Activated T-helper 1 cell treated with Interleukin-2 at 50 U/mL for 16 hours (primary cell): ENCODE measurements around the gene RNF111.
"Not testable (repeated sequence)": the region's sequence is repeated elsewhere in the genome, so short reads cannot be mapped to it uniquely, and the experiment has no call there.

ENCODE experiments used
- DNase-seq: peaks from one replicate; pipeline ENCODE4 v3.0.0-alpha.2; 2020; ENCODE audit warnings: low read depth

The RNF111 gene

GRCh38 chr15:59000251-59000650, 12.8 kb downstream of the RNF111 start:
- not testable (repeated sequence) for DNase-seq

DNA sequence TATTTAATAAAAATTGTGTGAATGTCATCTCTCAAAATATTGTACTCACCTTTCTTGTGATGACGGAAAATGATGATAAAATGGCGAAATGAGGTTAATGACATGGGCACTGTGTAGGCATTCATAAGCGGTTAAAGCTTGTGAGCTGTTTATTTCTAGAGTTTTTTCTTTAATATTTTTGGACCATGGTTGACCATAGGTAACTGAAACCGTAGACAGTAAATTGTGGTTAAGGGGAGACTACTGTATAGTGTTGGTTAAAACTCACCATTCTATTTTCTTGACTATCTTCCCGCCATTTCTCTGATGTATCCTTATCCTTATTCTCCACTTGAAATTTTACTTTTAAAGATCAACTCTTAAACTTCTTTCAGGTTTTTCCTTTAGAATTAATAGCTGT, 14.5 kb downstream of the RNF111 start:
- no peak for DNase-seq

DNA sequence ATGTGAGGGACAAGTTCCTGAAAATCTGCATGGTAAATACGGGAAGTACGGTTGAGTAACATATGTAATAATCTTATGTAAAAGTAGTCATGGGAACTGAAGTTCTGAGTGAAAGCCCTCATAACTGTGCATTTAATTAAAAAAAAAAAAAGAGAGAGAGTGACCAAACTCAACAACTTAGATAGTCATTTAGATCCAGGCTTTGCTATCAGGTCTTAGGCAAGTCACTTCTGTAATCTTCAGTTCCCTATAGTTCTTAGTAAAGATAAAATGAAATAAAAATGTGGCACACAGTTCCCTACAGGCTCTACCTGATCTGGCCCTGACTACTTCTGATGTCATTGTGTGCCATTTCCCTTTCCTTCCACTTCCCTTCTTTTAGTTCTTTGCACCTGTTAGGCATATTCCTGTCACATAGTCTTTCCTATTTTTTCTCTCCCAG, 15.0 kb downstream of the RNF111 start:
- DNase-seq = no peak

- DNase-seq = no peak
Observed at GRCh38 chr15:59005579-59005978, 18.1 kb downstream of the RNF111 start.

- DNase-seq = no peak
Observed at GRCh38 chr15:59008086-59008485, 20.6 kb downstream of the RNF111 start.

GRCh38 chr15:59011262-59011952, 23.9 kb downstream of the RNF111 start:
- no peak for DNase-seq

DNA sequence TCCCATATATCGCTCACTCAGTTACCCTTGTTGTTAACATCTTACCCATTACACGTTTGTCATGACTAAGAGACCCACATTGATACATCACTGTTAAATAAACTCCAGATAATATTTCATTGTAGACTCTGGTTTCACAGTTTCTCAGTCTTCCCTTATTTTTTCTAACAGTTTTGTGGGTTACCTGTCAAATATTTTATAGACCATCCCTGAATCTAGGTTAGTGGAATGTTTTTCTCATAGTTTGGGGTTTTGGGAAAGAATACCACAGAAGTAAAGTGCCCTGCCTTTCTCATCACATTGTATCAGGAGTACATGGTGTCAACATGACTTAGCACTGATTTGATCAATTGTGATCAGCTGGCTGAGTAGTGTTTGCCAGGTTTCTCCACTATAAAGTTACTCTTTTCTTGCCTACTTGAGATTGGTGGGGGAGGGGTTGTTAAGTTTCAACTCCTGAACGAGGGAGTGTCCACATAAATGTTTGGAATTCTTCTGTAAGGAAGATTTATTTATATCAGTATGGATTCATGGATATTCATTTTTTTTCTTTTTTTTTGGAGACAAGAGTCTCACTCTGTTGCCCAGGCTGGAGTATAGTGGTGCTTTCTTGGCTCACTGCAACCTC, 25.9 kb downstream of the RNF111 start:
- DNase-seq = no peak

DNA sequence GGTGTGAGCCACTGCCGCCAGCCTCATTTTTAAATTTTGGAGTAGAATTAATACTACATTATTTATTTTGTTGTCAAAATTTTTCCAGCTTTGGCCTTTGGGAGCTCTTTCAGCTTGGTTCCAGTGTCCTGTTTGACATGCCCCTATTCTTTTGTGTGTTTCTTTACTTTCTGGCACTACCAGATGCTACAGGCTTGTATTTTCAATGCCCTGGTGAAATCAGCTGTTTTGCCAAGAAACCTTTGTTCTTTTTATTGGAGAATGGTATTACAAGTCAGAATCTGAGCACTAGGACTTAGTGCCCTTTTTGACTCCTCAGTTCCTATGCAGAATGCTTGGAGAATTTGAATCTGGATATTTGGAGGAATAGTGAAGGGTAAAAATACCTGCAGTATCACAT, 26.6 kb downstream of the RNF111 start:
- no peak for DNase-seq

DNA sequence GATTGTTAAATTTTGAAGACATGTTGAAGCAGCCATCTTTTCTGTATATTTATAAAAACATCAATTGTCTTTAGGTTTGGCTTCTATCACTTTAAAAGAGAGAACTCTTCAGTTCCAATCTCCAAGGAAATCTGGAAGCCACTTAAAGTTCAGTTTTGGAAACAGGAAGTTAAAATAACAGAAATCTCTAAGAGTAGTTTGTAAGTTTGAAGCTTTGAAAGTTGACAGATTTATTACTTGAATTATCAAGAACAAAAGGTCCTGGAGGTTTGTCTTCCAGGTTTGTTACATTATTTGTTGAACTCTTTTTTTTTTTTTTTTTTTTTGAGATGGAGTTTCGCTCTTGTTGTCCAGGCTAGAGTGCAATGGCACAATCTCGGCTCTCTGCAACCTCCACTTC, 30.0 kb downstream of the RNF111 start:
- DNase-seq = no peak

GRCh38 chr15:59018833-59019232, 31.4 kb downstream of the RNF111 start:
- DNase-seq = no peak

DNA sequence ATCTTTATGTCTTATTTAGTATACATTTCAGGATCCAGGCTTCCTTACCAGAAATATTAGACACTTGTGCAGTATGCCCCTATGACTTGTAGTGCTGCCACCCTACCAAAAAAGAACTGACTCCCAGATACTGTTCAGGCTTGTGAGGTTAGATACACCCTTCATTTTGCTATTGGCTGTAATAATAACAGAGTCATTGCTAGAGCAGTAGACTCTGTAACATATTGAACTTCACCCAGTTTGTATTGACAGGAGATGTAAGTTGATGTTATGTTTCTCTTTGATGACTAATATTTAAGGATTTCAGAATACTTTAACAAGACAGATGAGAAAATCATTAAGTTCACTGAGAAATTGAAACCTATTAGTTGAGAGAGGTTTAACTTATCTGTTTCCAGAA, 32.9 kb downstream of the RNF111 start:
- DNase-seq = no peak

DNA sequence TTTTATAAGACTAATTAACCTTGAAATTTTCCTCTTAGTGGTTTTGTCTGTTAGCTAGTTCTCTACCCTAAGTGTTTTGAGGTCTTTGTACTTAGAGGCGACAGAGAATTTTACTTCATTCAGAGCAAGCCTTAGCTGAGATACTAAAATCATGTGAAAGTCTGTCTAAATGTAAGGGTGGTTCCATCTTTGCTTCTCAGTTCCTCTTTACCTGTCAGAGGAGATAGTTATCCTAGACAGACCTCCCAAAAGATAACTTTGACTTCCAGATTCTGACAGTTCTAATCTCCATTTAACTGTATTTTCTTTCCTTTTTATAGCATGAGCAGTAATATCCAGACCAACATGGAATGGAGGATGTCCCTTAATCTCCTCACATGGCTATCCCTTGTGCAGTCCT, 34.7 kb downstream of the RNF111 start:
- DNase-seq = no peak

DNA sequence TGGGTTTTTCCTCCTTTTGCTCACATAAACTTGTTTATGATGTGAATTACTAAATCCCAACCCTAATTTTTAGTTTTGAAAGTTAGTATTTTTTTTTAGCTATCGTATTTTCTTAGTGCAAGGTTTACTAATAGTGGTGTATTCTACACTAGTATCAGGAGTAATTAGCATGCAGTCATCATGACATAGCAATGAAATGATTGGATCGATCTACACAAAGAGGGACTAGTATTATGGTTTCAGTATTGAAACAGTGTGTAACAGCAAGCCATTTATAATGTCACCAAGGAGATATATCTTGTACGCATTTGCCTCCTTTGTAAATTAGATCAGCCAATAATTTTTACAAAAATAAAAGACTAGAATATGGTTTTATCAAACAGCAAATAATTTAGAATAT, 38.7 kb downstream of the RNF111 start:
- no peak for DNase-seq

DNA sequence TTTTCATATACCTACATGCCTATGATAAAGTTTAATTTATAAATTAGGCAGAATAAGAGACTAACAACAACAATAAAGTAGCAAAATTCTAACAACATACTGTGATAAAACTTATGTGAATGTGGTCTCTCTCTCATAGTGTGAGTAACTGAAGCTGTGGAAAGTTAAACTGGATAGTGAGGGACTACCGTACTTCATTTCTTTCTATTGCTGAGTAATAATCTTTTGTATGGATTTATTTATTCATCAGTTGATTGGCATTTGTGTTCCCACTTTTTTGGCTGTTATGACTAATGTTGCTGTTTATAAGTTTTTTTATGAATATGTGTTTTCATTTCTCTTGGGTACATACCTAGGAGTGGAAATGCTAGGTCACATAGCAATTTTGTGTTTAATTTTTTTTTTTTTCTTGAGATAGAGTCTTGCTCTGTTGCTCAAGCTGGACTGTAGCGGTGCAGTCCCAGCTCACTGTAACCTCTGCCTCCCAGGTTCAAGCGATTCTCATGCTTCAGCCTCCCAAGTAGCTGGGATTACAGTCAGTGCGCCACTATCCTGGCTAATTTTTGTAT, 41.0 kb downstream of the RNF111 start:
- DNase-seq = no peak

DNA sequence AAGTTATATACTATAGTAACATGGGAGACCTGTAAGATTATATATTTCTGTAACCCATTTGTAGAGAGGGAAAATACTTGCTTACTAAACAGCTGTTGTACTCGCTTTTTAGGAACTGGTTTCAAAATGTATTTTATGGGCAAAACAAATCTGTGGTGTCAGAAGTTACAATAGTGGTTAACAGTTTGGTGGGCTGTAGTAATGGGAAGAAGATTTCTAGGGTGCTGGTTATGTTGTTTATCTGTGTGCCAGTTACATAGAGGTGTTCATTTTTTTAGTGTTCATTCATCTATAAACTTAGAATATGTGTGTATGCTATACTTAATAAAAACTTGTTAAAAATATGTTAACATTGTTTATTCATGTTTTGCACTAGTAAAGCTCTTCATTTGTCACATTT, 42.1 kb downstream of the RNF111 start:
- no peak for DNase-seq

GRCh38 chr15:59035201-59035600, 47.7 kb downstream of the RNF111 start:
- no peak for DNase-seq

DNA sequence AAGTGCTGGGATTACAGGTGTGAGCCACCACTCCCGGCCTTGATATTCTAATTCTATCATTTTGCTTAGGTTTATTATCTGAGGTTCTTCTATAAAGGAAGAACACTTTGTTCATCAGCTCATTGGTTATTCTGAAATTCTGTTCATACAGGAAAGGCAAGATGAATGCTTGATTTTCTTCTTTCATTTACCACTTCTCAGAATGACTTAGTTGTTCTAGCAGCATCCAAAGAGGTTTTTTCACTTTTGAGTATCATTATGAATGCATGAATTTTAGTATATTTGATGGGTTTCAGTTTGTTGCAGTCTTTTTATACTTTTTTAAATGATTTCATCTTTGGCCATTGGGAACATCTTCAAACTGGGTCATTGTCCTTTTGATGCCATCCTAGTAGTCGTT, 51.8 kb downstream of the RNF111 start:
- DNase-seq = no peak

GRCh38 chr15:59042041-59042440, 54.6 kb downstream of the RNF111 start:
- DNase-seq = no peak

- no peak for DNase-seq
Observed at GRCh38 chr15:59048897-59049296, 61.4 kb downstream of the RNF111 start.

- DNase-seq = no peak
Observed at GRCh38 chr15:59051873-59052861, 64.7 kb downstream of the RNF111 start.

DNA sequence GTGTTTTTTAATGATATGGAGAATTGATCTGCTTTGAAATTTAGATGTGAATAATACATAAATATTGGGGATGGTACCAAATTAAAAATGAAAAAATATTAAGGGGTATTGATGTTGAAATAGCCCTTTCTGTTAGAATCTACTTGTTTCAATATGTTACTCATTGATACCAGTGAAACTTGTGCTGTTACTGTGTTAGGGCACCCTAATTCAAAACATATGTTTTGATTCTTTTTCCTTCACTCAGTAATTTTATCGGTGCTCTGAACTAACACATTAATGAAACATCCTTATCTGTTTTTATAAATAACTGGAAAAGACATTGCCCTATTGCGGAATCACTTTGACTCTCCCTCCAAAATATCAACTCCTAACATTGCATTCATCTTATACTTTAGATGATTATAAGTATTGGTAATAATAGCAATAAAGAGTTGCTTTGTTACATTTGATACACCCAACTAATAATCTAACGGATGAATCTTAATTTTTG, 65.5 kb downstream of the RNF111 start:
- DNase-seq = no peak

DNA sequence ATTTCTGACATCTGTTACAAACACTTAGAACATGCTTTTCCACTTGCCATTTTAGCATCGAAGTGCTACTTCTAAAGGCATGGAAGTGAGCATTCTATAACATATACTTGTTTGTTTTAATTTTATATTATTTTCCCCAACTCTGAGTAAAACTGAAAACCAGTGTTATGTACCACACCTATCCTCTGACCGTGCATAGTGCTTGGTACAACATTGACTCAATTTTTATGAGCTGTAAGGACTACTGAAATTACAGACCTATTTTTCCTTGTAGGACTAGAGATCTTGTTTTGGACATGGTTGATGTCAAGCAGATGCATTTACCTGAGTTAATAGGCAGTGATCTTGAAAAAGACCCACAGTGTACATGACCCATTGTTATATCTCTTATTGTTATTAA, 66.0 kb downstream of the RNF111 start:
- DNase-seq = no peak
